Trophoblast cell (in vitro differentiated cells and primary cell): ENCODE results near the gene ASF1B.

Experiments
- DNase-seq, 2 donors: peaks; one replicate each; pipeline ENCODE4 v3.0.0-alpha.2; 2016
- H2AFZ ChIP-seq: 2 replicates; pipeline ENCODE4 v1.6.1; 2013; ENCODE audit warnings: low read length, moderate library complexity, mild to moderate bottlenecking; ENCODE audit not compliant: insufficient read depth, poor library complexity
- H2AK5ac ChIP-seq: 2 replicates; pipeline ENCODE4 v1.6.1; 2013; ENCODE audit warnings: mild to moderate bottlenecking, low read length
- H2BK120ac ChIP-seq: 2 replicates; pipeline ENCODE4 v1.6.1; 2013; ENCODE audit warnings: low read length, mild to moderate bottlenecking, moderate library complexity; ENCODE audit not compliant: insufficient read depth, poor library complexity
- H2BK12ac ChIP-seq: 2 replicates; pipeline ENCODE4 v1.6.1; 2013; ENCODE audit warnings: mild to moderate bottlenecking, low read length, moderate library complexity
- H2BK5ac ChIP-seq: 2 replicates; pipeline ENCODE4 v1.6.1; 2013; ENCODE audit warnings: low read length, low read depth, moderate library complexity, mild to moderate bottlenecking; ENCODE audit not compliant: poor library complexity
- H3K14ac ChIP-seq: 2 replicates; pipeline ENCODE4 v1.6.1; 2013; ENCODE audit warnings: mild to moderate bottlenecking, low read length
- H3K18ac ChIP-seq: 2 replicates; pipeline ENCODE4 v1.6.1; 2013; ENCODE audit warnings: mild to moderate bottlenecking, low read length
- H3K23ac ChIP-seq: 2 replicates; pipeline ENCODE4 v1.6.1; 2013; ENCODE audit warnings: low read length
- H3K27ac ChIP-seq: 2 replicates; pipeline ENCODE4 v1.5.1; 2013; ENCODE audit warnings: low read depth, mild to moderate bottlenecking, inconsistent platforms, low read length, moderate library complexity
- H3K27me3 ChIP-seq: 2 replicates; pipeline ENCODE4 v1.6.1; 2013; ENCODE audit warnings: inconsistent platforms, mild to moderate bottlenecking, low read length, moderate library complexity; ENCODE audit not compliant: insufficient read depth
- H3K36me3 ChIP-seq, 2 experiments: 1 replicate in 1 of 2; 2 replicates in 1 of 2; pipeline ENCODE4 v1.6.1; 2013; ENCODE audit warnings: low read length in 2 of 2, mild to moderate bottlenecking in 2 of 2, moderate library complexity in 1 of 2; ENCODE audit not compliant: insufficient read depth in 2 of 2, control insufficient read depth in 1 of 2
- H3K4ac ChIP-seq: 2 replicates; pipeline ENCODE4 v1.6.1; 2013; ENCODE audit warnings: low read depth, mild to moderate bottlenecking, low read length, moderate library complexity
- H3K4me1 ChIP-seq, 2 experiments: 1 replicate in 1 of 2; 2 replicates in 1 of 2; pipeline ENCODE4 v1.6.1; 2013; ENCODE audit warnings: low read length in 2 of 2, mild to moderate bottlenecking in 2 of 2, moderate library complexity in 1 of 2; ENCODE audit not compliant: insufficient read depth in 2 of 2, control insufficient read depth in 1 of 2
- H3K4me2 ChIP-seq: 2 replicates; pipeline ENCODE4 v1.6.1; 2013; ENCODE audit warnings: inconsistent platforms, mild to moderate bottlenecking, low read length, moderate library complexity
- H3K4me3 ChIP-seq: 2 replicates; pipeline ENCODE4 v1.5.1; 2013; ENCODE audit warnings: mild to moderate bottlenecking, low read depth, low read length, inconsistent platforms
- H3K79me1 ChIP-seq: one replicate; pipeline ENCODE4 v1.6.1; 2013; ENCODE audit warnings: low read length
- H3K79me2 ChIP-seq: 2 replicates; pipeline ENCODE4 v1.6.1; 2013; ENCODE audit warnings: low read length, mild to moderate bottlenecking; ENCODE audit not compliant: control insufficient read depth, insufficient read depth, poor library complexity
- H3K9ac ChIP-seq: 2 replicates; pipeline ENCODE4 v1.6.1; 2013; ENCODE audit warnings: mild to moderate bottlenecking, low read length
- H3K9me3 ChIP-seq: 2 replicates; pipeline ENCODE4 v1.6.1; 2013; ENCODE audit warnings: low read depth, mild to moderate bottlenecking, control low read depth, inconsistent platforms, low read length; ENCODE audit not compliant: insufficient read depth
- H4K12ac ChIP-seq: 2 replicates; pipeline ENCODE4 v1.6.1; 2013; ENCODE audit warnings: low read depth, mild to moderate bottlenecking, low read length, moderate library complexity
- H4K8ac ChIP-seq: 2 replicates; pipeline ENCODE4 v1.6.1; 2013; ENCODE audit warnings: low read depth, mild to moderate bottlenecking, low read length, moderate library complexity
- H4K91ac ChIP-seq: one replicate; pipeline ENCODE4 v1.6.1; 2013; ENCODE audit warnings: low read depth, mild to moderate bottlenecking, low read length, moderate library complexity
- WGBS: extraction: QIAGEN DNeasy Blood & Tissue Kit; methylation state at CpG from one replicate; pipeline ENCODE4 v1.1.7; 2013; ENCODE audit warnings: missing lambda C conversion rate; ENCODE audit not compliant: insufficient read length, insufficient coverage; ENCODE audit errors: extremely low coverage; 5-methylcytosine and 5-hydroxymethylcytosine counted together

ASF1B gene

DNA sequence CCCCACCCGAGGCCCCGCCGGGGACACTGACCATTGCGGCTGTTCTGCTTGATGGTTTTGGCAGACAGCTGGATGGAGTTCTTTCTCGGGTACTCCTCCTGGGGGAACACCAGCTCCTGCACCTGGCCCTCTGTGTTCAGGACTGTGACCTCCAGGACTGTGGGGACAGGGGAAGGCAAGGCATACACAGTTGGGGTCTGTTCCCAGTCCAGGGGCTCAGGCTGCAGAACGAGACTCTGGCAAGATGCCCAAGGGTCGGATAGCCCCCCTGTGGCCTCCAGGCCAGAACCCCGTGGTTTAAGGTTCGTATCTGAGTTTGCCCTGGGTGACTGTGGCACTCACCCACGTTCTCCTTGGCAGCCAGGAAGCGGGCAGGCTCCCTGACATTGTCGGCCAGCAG, 22.7 kb upstream of the ASF1B start:
- H3K36me3 ChIP-seq = peaks cover 13 to 23% of the 10 kb centered on the region in 2 experiments
- no peaks in the 10 kb centered on the region for H3K79me1 ChIP-seq
- H4K12ac ChIP-seq = no peak overlapping the region
- no peak overlapping the region for H3K23ac ChIP-seq
- H3K4me1 ChIP-seq = no peaks in the 10 kb centered on the region
- no peak overlapping the region for H3K27ac ChIP-seq
- H2BK12ac ChIP-seq = no peak overlapping the region
- H2AFZ ChIP-seq = no peak overlapping the region
- no peak overlapping the region for H3K18ac ChIP-seq
- no peak overlapping the region for H3K4me2 ChIP-seq
- H3K79me2 ChIP-seq = no peaks in the 10 kb centered on the region
- no peak overlapping the region for H2BK120ac ChIP-seq
- no peak overlapping the region for H4K8ac ChIP-seq
- H3K27me3 ChIP-seq = no peaks in the 10 kb centered on the region
- no peak overlapping the region for H2BK5ac ChIP-seq
- no peak overlapping the region for H3K4ac ChIP-seq
- no peak overlapping the region for H3K14ac ChIP-seq
- H3K9me3 ChIP-seq = peaks cover 3% of the 10 kb centered on the region
- H2AK5ac ChIP-seq = no peak overlapping the region
- DNase-seq = no peak
- H4K91ac ChIP-seq = no peak overlapping the region
- no CpG with 5 or more reads among the region's 12 CpGs for WGBS
- H3K9ac ChIP-seq = no peak overlapping the region
- H3K4me3 ChIP-seq = peak overlapping the region; percentile 2

DNA sequence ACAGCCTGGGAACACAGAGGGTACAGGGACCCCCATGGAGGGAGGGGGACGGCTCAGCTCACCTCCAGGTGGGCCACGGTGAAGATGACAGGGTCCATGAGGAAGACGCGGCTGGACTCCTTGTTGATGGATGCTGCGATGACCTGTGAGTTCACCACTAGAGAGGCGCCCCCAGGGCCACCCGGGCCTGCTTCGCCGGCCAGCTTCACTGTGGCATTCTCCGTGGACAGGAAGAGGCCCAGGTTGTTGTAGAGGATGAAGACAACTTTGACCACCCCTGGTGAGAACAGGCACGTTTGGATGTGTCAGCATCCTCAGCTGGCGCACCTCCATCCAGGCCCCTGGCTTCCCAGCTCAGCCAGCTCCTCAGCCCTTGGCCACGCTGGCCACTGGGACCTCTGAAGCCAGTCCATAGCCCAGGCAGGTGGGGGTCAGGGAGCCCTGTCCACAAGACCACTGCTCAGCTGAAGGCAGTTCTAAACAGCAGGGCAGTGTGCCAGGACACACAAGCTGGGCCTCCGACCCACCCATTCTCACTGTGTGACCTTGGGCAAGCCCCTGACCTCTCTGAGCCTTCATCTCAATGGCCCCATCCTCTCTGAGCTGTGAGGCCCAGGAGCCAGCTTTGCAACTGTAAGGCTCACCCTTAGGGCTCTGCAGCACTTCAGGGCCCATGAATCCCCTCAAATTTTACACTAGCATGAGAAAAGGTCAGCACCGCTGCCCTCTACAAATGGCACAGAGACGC, 22.1 kb upstream of the ASF1B start:
- H4K91ac ChIP-seq = no peak overlapping the region
- H2AK5ac ChIP-seq = no peak overlapping the region
- H2BK5ac ChIP-seq = no peak overlapping the region
- no peaks in the 10 kb centered on the region for H3K27me3 ChIP-seq
- H3K4me1 ChIP-seq = no peaks in the 10 kb centered on the region
- peaks cover 13 to 23% of the 10 kb centered on the region in 2 experiments for H3K36me3 ChIP-seq
- H2BK120ac ChIP-seq = no peak overlapping the region
- H2AFZ ChIP-seq = no peak overlapping the region
- H3K23ac ChIP-seq = no peak overlapping the region
- no peak overlapping the region for H3K4me2 ChIP-seq
- no peaks in the 10 kb centered on the region for H3K79me2 ChIP-seq
- H3K4ac ChIP-seq = no peak overlapping the region
- H4K12ac ChIP-seq = no peak overlapping the region
- H3K4me3 ChIP-seq = no peak overlapping the region
- no peak overlapping the region for H2BK12ac ChIP-seq
- H3K14ac ChIP-seq = no peak overlapping the region
- no peak for DNase-seq
- H3K79me1 ChIP-seq = no peaks in the 10 kb centered on the region
- no CpG with 5 or more reads among the region's 16 CpGs for WGBS
- H3K18ac ChIP-seq = no peak overlapping the region
- peaks cover 3% of the 10 kb centered on the region for H3K9me3 ChIP-seq
- no peak overlapping the region for H3K27ac ChIP-seq
- H3K9ac ChIP-seq = no peak overlapping the region
- no peak overlapping the region for H4K8ac ChIP-seq

DNA sequence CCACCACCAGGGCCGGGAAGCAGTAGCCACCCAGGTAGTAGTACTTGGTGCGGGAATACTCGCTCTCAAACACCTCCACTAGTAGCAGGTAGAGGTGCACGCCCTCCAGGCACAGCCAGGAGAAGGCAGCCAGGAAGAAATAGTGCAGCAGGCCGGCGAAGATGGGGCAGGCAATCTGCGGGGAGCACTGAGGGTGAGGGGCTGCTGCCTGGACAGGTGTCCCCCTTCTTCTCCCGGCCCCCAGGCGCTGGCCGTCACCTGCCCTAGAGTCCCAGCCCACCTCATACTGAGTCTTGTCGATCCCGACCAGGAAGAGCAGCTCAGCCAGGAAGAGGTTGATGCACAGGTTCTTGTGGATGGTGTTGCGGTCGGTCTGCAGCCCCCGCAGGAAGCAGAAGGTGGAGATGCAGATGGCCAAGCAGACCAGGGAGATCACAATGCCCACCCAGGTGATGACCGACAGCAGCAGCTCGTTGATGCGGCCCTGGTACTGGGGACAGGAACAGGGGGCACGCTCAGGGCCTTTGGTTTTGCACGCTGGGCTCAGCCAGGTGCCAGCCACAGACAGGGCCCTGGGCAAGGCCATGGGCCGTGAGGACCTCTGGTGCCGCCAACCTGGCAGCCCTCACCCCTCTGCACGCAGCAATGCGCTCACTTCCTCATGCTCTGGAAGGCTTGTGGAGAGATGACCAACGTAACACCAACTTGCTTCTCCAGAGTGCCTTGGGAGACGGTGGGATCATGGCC, 20.8 kb upstream of the ASF1B start:
- no CpG with 5 or more reads among the region's 26 CpGs for WGBS
- no peak overlapping the region for H3K4me2 ChIP-seq
- H2AK5ac ChIP-seq = no peak overlapping the region
- no peak overlapping the region for H4K8ac ChIP-seq
- no peak overlapping the region for H4K91ac ChIP-seq
- H2BK12ac ChIP-seq = no peak overlapping the region
- H3K27ac ChIP-seq = no peak overlapping the region
- no peak overlapping the region for H3K18ac ChIP-seq
- DNase-seq = no peak
- H3K4ac ChIP-seq = no peak overlapping the region
- no peak overlapping the region for H2BK120ac ChIP-seq
- no peaks in the 10 kb centered on the region for H3K9me3 ChIP-seq
- H3K9ac ChIP-seq = no peak overlapping the region
- H3K79me2 ChIP-seq = no peaks in the 10 kb centered on the region
- no peaks in the 10 kb centered on the region for H3K4me1 ChIP-seq
- H3K36me3 ChIP-seq = peaks cover 10 to 18% of the 10 kb centered on the region in 2 experiments
- no peak overlapping the region for H2AFZ ChIP-seq
- no peaks in the 10 kb centered on the region for H3K79me1 ChIP-seq
- H4K12ac ChIP-seq = no peak overlapping the region
- no peak overlapping the region for H3K23ac ChIP-seq
- no peak overlapping the region for H2BK5ac ChIP-seq
- H3K14ac ChIP-seq = no peak overlapping the region
- no peak overlapping the region for H3K4me3 ChIP-seq
- no peaks in the 10 kb centered on the region for H3K27me3 ChIP-seq

DNA sequence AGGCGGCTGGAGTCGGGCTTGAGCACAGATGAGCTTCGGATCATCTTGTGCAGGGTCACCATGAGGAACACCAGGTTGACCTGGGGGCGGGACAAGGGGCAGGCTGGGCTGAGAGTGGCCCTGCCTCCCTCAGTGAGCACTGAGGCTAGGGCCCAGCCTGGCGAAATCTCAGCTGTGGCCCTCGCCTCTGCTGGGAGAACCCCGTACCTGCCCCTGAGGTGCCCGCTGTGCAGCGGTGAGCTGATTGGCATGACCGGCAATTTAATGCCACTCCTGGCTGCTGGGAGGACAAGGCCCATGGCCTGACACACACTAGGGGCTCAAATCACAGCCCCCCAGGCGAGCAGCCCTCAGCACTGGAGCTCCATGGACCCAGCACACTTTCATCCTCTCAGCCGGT, 19.7 kb upstream of the ASF1B start:
- no peak for DNase-seq
- Histone ChIP-seq H3K79me1 (no peaks in the 10 kb centered on the region), H3K79me2 (no peaks in the 10 kb centered on the region), H3K27ac (no peak overlapping the region), H3K4me2 (no peak overlapping the region), H4K12ac (no peak overlapping the region), H2BK5ac (no peak overlapping the region), H3K14ac (no peak overlapping the region), H3K27me3 (no peaks in the 10 kb centered on the region), H2BK120ac (no peak overlapping the region), H3K4ac (no peak overlapping the region), H4K8ac (no peak overlapping the region), H3K9ac (no peak overlapping the region), H3K18ac (no peak overlapping the region), H3K23ac (no peak overlapping the region), H2BK12ac (no peak overlapping the region), H3K4me3 (no peak overlapping the region), H3K4me1 (no peaks in the 10 kb centered on the region), H3K36me3 (peaks cover 10 to 18% of the 10 kb centered on the region in 2 experiments), H2AK5ac (no peak overlapping the region), H3K9me3 (no peaks in the 10 kb centered on the region), H2AFZ (no peak overlapping the region), H4K91ac (no peak overlapping the region)
- WGBS = no CpG with 5 or more reads among the region's 12 CpGs
